IMR-90 (cell line): Measurements from ENCODE around the gene VAV1. TPM values are rescaled to one million over a fixed set of nuclear protein-coding genes. Genes with fewer than 3 reads are reported as not detected.

Experiments
- ATAC-seq: fragments of 200-7000 bp; cut with Tn5 transposase; 2 replicates; pipeline ENCODE4 v1.9.1; 2020; ENCODE audit warnings: low read depth, mild to moderate bottlenecking, moderate library complexity
- BruUV-seq: library from RNA; stranded (reverse); fragments of 400-500 nt; replicated peaks from 2 replicates; lab custom pipeline; 2021; lab: Mats Ljungman, UMichigan
- CTCF ChIA-PET: fragments of 300-600 bp; formaldehyde crosslinking; extraction: SDS; loops from one replicate; lab custom pipeline; 2021; ENCODE audit warnings: antibody characterized with exemption; lab: Yijun Ruan, JAX
- POLR2A ChIA-PET: fragments of 300-600 bp; sonication (Branson Sonifier 250); formaldehyde crosslinking; loops from one replicate; lab custom pipeline; 2022; ENCODE audit warnings: antibody characterized with exemption; ENCODE audit not compliant: unreplicated experiment; lab: Charles Lee
- DNase-seq: peaks from one replicate; pipeline ENCODE4 v3.0.0; 2013
- H2AFZ ChIP-seq: replicated peaks from 2 replicates; pipeline ENCODE3; 2013; ENCODE audit warnings: low read length, mild to moderate bottlenecking; ENCODE audit not compliant: poor library complexity
- H2AK5ac ChIP-seq: 2 replicates; pipeline ENCODE4 v1.6.1; 2013; ENCODE audit warnings: low read depth, low read length, inconsistent platforms
- H2AK9ac ChIP-seq: replicated peaks from 2 replicates; pipeline ENCODE3; 2013; ENCODE audit warnings: mild to moderate bottlenecking, low read depth, low read length, moderate library complexity; ENCODE audit not compliant: poor library complexity
- H2BK120ac ChIP-seq: 2 replicates; pipeline ENCODE4 v1.6.1; 2013; ENCODE audit warnings: low read depth, low read length, inconsistent platforms
- H2BK15ac ChIP-seq: 3 replicates; pipeline ENCODE4 v1.6.1; 2013; ENCODE audit warnings: low read depth, low read length, inconsistent platforms
- H2BK20ac ChIP-seq: 2 replicates; pipeline ENCODE4 v1.6.1; 2013; ENCODE audit warnings: low read depth, mild to moderate bottlenecking, inconsistent platforms, low read length, moderate library complexity
- H2BK5ac ChIP-seq: 2 replicates; pipeline ENCODE4 v1.6.1; 2013; ENCODE audit warnings: mild to moderate bottlenecking, low read depth, low read length, inconsistent platforms; ENCODE audit not compliant: poor library complexity, severe bottlenecking
- H3K14ac ChIP-seq: replicated peaks from 2 replicates; pipeline ENCODE4 v1.6.1; 2013; ENCODE audit warnings: low read depth, low read length, inconsistent platforms
- H3K18ac ChIP-seq: 2 replicates; pipeline ENCODE4 v1.6.1; 2013; ENCODE audit warnings: low read depth, low read length, control low read depth
- H3K23ac ChIP-seq: 2 replicates; pipeline ENCODE4 v1.6.1; 2013; ENCODE audit warnings: low read depth, low read length, inconsistent platforms
- H3K27ac ChIP-seq: 2 replicates; pipeline ENCODE4 v1.5.1; 2013; ENCODE audit warnings: mild to moderate bottlenecking, control low read depth, low read length; ENCODE audit not compliant: insufficient read depth
- H3K27me3 ChIP-seq: 2 replicates; pipeline ENCODE4 v1.6.1; 2013; ENCODE audit warnings: low read length; ENCODE audit not compliant: control insufficient read depth, insufficient read depth
- H3K36me3 ChIP-seq: 2 replicates; pipeline ENCODE4 v1.6.1; 2013; ENCODE audit warnings: low read length, mixed read lengths; ENCODE audit not compliant: control insufficient read depth, insufficient read depth
- H3K4ac ChIP-seq: 2 replicates; pipeline ENCODE4 v1.6.1; 2013; ENCODE audit warnings: low read depth, low read length, inconsistent platforms
- H3K4me1 ChIP-seq: 2 replicates; pipeline ENCODE4 v1.6.1; 2013; ENCODE audit warnings: low read length, mixed read lengths; ENCODE audit not compliant: control insufficient read depth, insufficient read depth
- H3K4me2 ChIP-seq: 2 replicates; pipeline ENCODE4 v1.6.1; 2013; ENCODE audit warnings: low read depth, mild to moderate bottlenecking, control low read depth, low read length, moderate library complexity
- H3K4me3 ChIP-seq: 2 replicates; pipeline ENCODE4 v1.5.1; 2013; ENCODE audit warnings: low read depth, mild to moderate bottlenecking, control low read depth, low read length, moderate library complexity; ENCODE audit not compliant: insufficient read depth
- H3K56ac ChIP-seq: 2 replicates; pipeline ENCODE4 v1.6.1; 2013; ENCODE audit warnings: low read length, inconsistent platforms; ENCODE audit not compliant: insufficient read depth; ENCODE audit errors: extremely low read depth
- H3K79me1 ChIP-seq, 2 experiments: 2 replicates each; pipeline ENCODE4 v1.6.1; 2013; ENCODE audit warnings: low read length in 2 of 2, inconsistent platforms in 1 of 2, low read depth in 1 of 2
- H3K9ac ChIP-seq: 2 replicates; pipeline ENCODE4 v1.6.1; 2013; ENCODE audit warnings: low read depth, low read length, control low read depth
- H3K9me1 ChIP-seq: 2 replicates; pipeline ENCODE4 v1.6.1; 2013; ENCODE audit warnings: low read length, inconsistent platforms; ENCODE audit not compliant: insufficient read depth
- H3K9me3 ChIP-seq: 2 replicates; pipeline ENCODE4 v1.6.1; 2013; ENCODE audit warnings: low read length; ENCODE audit not compliant: control insufficient read depth, insufficient read depth
- H4K20me1 ChIP-seq: 2 replicates; pipeline ENCODE4 v1.6.1; 2013; ENCODE audit warnings: low read length, inconsistent platforms; ENCODE audit not compliant: insufficient read depth
- H4K5ac ChIP-seq: 2 replicates; pipeline ENCODE4 v1.6.1; 2013; ENCODE audit warnings: mild to moderate bottlenecking, low read depth, low read length, control low read depth
- H4K8ac ChIP-seq, 2 experiments: 2 replicates each; pipeline ENCODE4 v1.6.1; 2013; ENCODE audit warnings: low read depth in 2 of 2, low read length in 2 of 2, control low read depth in 1 of 2, inconsistent platforms in 1 of 2
- H4K91ac ChIP-seq: 2 replicates; pipeline ENCODE4 v1.6.1; 2013; ENCODE audit warnings: low read depth, low read length, inconsistent platforms; ENCODE audit not compliant: insufficient read depth
- CEBPB ChIP-seq: IDR thresholded peaks from 2 replicates; pipeline ENCODE4 v1.6.1; 2012; ENCODE audit warnings: low read depth, low read length, improper control_type of control experiment
- CTCF ChIP-seq: conservative IDR thresholded peaks from 2 replicates; pipeline ENCODE4 v1.5.1; 2012; ENCODE audit warnings: mild to moderate bottlenecking, low read depth, low read length, improper control_type of control experiment
- MAFK ChIP-seq: IDR thresholded peaks from 2 replicates; pipeline ENCODE4 v1.6.1; 2012; ENCODE audit warnings: low read depth, low read length, improper control_type of control experiment
- POLR2A ChIP-seq: IDR thresholded peaks from 2 replicates; pipeline ENCODE4 v1.6.1; 2012; ENCODE audit warnings: mild to moderate bottlenecking, low read depth, low read length
- WGBS, 2 experiments: methylation state at CpG; one replicate each; pipeline versions ENCODE4 v1.1.5 to v1.1.7; 2013; ENCODE audit warnings: missing lambda C conversion rate in 2 of 2; ENCODE audit not compliant: insufficient read length in 1 of 2; ENCODE audit errors: extremely low coverage in 2 of 2; 5-methylcytosine and 5-hydroxymethylcytosine counted together
- dilution Hi-C: fragments of 300-500 bp; cut with HindIII; formaldehyde crosslinking; loops from one replicate; pipeline ENCODE4 v1.14.3; 2018; ENCODE audit warnings: low sequenced_read_pairs; ENCODE audit not compliant: unreplicated experiment
- in situ Hi-C: fragments of 300-500 bp; cut with MboI; formaldehyde crosslinking; loops from 3 replicates; pipeline ENCODE4 v1.14.3; 2019; ENCODE audit warnings: low sequenced_read_pairs, inconsistent platforms, mixed read lengths
- intact Hi-C: fragments of 100-400 bp; cut with micrococcal nuclease; formaldehyde crosslinking; loops from 2 replicates; pipeline ENCODE4 v1.10.0; 2022
- polyA plus RNA-seq, 3 experiments: library from polyadenylated mRNA; depleted of rRNA; stranded (reverse); fragments of >200 nt; gene quantifications; 2 replicates each; pipeline ENCODE4 v1.2.3, GENCODE V29; 2012; ENCODE audit warnings: low replicate concordance in 1 of 3
- total RNA-seq: library from RNA; depleted of rRNA; stranded (reverse); fragments of >200 nt; gene quantifications from 2 replicates; pipeline ENCODE4 v1.2.3, GENCODE V29; 2012

VAV1 gene
- total and polyA plus RNA-seq, 2 of the 4 experiments (the other 2 are of a cell fraction) = not detected

DNA sequence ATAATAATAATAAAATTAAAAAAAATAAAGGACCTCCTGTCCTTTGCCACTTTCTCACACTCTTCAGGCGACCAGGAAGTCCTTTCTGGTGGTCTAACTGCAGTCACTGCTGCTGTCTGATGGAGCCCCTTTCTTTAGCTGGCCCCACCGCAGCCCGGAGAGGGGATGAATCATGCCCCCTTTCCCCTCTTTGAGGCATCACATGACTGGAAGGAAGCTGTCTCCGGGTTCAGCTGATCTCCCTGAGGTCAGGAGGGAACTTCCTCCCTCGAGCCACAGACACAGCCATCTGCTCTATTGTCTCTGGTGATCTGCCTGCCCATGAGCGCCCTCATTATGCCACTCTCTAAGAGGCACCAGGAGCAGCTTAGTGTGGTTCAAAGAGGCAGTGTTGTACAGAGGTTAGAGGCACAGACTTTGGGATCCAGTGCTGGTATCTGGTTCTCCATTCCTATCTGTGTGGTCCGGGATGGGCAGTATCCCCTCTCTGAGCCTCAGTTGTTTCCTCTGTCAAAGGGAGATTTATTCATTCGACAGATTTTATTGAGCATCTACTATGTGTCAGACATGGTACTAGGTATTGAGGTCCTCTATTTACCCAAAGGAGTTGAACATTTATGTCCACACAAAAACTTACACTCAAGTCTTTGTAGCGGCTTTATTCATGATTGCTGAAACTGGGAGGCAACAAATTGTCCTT lies 30.0 kb downstream of the VAV1 start:
- Histone ChIP-seq H2BK5ac (no peak overlapping the region), H3K79me1 (no peaks in the 10 kb centered on the region), H2BK120ac (no peak overlapping the region), H4K5ac (no peak overlapping the region), H3K4me2 (no peak overlapping the region), H2BK15ac (no peak overlapping the region), H3K56ac (no peak overlapping the region), H3K27ac (no peak overlapping the region), H3K23ac (no peak overlapping the region), H3K4ac (no peak overlapping the region), H4K20me1 (no peaks in the 10 kb centered on the region), H2AK5ac (no peak overlapping the region), H3K9me3 (peaks cover 3% of the 10 kb centered on the region; the same call in 1 of the 2 replicates), H3K4me3 (no peak overlapping the region), H3K27me3 (no peaks in the 10 kb centered on the region), H3K18ac (no peak overlapping the region), H3K14ac (no peak overlapping the region), H3K36me3 (no peaks in the 10 kb centered on the region), H2AK9ac (no peak overlapping the region), H2AFZ (no peak overlapping the region), H3K9ac (no peak overlapping the region), H3K9me1 (no peaks in the 10 kb centered on the region), H2BK20ac (no peak overlapping the region), H4K91ac (no peak overlapping the region), H3K4me1 (no peaks in the 10 kb centered on the region), H4K8ac (no peak overlapping the region)
- DNase-seq (no peak), ATAC-seq (no peak)
- intact Hi-C loops (no loop called here), in situ Hi-C loops (no loop called here), dilution Hi-C loops (no loop called here)
- POLR2A ChIA-PET = no interaction called here
- WGBS, 2 experiments = 60% methylated on average over 2 of the region's 9 CpGs; no CpG with 5 or more reads in 1 of the 2 experiments
- TF ChIP-seq CTCF (no peak), POLR2A (no peak), MAFK (no peak), CEBPB (no peak)
- no TSS peak for BruUV-seq
- CTCF ChIA-PET = no interaction called here
